Measurements from ENCODE around the gene WDR35.
A peak's percentile ranks its signal among the peaks of the same experiment; 100 is the strongest.

The WDR35 gene

DNA sequence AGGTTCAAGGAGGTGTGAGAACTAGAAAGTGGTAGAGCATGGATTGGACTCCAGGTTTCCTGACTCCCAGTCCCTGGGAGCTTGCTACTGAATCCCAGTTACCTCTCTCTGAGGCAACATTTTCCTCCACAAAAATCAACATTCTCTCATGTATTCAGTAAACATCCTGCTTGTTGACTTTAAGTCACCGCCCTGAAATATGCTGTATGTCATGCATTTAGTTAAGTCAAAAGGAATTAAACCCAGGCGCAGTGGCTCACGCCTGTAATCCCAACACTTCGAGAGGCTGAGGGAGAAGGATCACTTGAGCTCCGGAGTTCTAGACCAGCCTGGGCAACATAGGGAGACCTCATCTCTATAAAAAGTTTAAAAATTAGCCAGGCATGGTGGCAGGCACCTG, 18.8 kb upstream of the WDR35 start:
- no peak for DNase-seq

- no peak for DNase-seq
Observed at GRCh38 chr2:20005891-20006470, 16.1 kb upstream of the WDR35 start.

DNA sequence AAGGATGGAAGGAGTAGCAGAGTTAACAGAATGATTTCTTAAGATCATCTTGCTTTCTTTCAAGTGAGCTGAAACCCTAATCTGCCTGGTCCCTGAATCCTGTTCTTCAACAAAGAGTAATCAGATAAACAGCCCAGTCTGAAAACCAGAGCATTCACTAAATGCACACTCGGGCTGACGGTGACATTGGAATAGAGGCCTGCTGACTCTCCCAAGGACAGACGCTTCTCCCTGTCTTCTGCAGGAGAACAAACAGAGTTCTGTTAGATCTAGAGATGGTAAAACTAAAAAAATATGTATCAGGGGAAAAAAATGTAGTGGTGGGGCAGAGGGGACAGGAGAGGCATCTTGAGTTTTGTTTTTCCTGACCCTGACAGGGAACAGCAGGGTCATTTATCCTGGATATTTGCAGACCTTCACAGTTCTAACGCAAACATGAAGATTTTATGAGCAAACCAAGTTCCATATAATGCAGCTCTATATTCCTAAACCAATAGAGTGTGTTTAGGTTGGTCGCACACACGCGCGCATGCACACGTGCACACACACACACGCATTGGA, 15.2 kb upstream of the WDR35 start:
- DNase-seq: no peak

DNA sequence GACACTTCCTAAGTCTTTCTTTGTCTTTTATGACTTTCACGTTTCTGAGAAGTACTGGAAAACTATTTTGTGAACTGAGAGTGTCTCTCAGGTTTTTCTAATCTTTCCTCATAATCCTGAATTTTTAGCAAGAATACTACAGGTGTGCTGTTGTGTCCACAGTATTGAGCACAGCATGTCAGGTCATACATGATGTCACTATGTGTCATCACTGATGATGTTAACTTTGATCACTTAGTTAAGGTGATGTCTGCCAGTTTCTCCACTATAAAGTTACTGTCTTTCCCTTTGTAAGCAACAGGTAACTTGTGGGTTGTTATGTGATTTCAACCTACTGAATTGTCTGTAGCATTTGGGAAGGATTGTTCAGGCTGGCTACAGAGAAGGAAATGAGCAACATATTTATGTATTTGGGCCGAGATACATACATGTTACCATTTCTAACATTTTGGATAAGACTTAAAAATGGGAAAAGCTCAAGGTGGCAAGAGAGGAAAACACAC, 11.5 kb upstream of the WDR35 start:
- no peak for DNase-seq

GRCh38 chr2:19993731-19994130, 3.8 kb upstream of the WDR35 start:
- peak; percentile 38 to 83 for DNase-seq

DNA sequence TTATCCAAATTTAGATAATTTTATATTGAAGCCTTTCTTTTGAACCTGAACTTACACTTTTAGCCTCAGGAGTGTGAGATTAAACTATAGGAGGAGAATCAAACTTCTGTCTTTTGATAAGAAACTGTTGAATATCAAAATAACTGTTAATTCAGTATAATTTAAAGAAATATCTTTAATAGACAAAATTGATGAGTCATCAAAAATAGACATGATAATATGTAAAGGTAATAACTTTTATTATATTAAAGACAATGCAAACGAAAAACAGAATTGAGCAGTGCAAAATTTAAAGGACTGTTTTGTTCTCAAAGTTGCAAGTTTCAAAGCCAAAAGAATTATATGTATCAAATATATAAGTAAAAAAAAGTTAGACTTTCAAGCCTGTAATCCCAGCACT, 2.0 kb upstream of the WDR35 start:
- DNase-seq: no peak

DNA sequence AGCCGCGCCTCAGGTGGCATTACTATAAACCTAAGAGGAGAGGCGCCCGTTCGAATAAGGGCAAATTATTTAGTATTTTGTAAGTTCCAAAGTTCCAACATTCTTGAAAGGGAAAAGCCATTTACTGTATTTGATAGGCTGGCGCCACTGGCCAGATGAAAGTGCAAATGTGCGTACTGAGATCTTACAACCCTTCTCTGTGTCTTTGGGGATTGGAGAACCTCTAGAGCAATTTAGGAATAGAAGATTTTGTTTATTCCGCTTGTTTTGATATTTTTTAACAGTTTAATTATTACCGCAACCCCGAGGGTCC, 467 bp upstream of the WDR35 start:
- peak in 1 of 2 experiments; percentile 38 for DNase-seq

- no peak for DNase-seq
Observed at GRCh38 chr2:19989342-19989666, 601 bp downstream of the WDR35 start.

- no peak for DNase-seq
Observed at GRCh38 chr2:19988600-19988999, 1.3 kb downstream of the WDR35 start.

- no peak for DNase-seq
Observed at GRCh38 chr2:19987936-19988335, 2.0 kb downstream of the WDR35 start.

GRCh38 chr2:19982268-19982667, 7.6 kb downstream of the WDR35 start:
- DNase-seq: no peak

DNA sequence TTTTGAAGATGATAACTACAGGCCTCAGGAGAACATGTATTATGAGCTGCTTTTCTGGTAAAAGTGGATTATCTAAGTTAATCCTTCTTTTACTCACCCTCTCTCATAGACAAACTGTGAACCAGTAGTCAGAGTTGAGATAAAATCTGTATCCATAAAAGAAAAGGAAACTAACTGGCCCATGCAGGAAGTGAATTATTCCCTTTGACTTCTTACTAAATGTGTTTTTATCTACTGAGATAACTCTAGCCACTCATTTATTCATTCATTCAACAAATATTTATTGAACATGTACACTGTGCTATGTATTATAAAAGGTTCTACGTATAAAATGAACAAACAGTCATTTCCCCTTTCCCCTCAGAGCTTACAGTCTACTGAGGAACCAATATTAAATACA, 10.0 kb downstream of the WDR35 start:
- DNase-seq: no peak

- DNase-seq: no peak
Observed at GRCh38 chr2:19973466-19973865, 16.4 kb downstream of the WDR35 start.

- no peak for DNase-seq
Observed at GRCh38 chr2:19971691-19972090, 18.2 kb downstream of the WDR35 start.

- no peak for DNase-seq
Observed at GRCh38 chr2:19963386-19963785, 26.5 kb downstream of the WDR35 start.

DNA sequence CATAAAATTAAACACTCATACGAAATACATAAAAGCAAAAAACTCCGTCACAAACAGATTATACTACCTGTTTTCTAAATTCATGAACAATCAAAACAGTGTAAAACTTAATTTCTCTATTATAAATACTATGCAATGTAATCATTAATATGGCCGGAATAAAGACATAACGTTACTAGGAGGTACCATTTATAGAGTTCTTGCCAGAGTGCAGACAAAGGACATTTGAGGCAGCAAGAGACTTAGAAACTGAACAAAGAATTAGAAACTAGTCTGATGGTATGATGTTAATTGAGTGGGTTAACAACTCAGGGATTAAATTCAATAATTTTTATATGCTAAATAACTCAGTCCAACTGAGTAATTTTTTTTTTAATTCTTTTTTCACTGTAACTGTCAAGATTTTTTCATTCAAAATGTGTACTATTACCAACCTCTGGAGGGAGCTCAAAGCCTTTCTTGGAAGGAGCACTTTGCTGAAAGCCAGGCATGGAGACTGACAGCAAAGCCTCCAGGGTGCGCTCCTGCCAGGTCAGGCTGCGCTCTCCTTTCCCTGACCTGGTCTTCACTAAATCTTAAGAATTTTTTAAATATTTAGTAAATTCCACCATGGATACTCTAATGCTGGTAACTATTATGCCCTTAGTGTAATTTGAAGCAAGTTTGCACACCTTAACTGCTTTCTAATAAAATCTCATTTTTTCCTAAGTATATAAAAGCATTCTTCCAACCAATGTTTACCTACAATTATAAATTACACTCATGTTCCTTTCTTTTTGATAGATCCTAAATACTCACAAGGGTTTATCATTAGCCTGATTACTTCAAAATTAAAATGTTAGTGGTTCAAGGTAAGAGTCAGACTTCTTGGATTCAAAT, 34.1 kb downstream of the WDR35 start:
- DNase-seq: peak; percentile 27 to 74

DNA sequence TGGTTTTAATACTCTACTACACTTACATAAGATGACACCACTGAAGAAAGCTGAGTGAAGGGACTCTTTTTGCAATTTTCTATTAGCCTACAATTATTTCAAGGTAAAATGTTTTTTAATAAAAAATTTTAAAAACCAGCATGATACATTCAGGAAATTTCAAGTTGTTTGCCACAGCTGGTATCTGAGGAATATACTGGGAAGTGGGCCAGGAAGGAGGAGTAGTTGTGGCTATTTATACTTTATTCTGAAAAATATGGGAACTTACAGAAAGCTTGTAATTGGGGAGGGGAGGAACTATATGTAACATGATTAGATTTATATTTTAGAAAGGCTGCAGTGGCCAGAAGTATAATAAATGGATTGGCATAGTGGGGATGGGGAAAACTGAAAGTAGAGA, 40.8 kb downstream of the WDR35 start:
- DNase-seq: no peak

DNA sequence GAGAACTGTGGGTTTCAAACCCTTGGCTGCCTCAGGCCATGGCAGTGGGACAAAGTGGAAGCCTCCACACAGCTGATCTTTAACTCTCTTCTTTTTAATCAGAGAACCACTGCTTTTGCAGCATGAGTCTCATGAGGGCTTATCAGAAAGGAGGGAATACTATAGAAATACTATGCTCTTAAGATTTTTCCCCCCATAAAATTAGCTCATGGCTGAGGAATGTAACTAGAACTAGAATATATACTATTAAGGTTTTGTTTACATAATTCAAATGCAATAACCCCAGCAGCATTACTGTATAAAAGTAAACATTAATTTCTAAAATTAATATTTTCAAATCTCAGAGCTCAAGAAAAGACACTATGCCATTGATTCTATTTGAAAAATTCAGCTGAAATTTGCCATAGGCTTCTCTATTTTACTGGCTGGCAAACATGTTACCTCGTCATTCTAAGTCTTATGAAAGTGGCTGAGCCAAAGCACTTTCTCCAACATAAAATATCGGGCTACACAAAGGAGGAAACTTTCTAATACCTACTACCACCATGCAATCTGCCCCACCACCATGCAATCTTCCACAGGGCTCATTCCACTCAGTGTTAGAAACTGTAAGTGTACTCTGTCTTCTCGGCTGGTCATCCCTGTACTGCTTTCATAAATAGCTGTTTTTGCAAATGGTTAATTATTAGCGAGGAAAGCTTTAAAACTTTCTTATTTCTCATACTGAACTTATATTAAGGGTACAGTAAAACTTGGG, 42.5 kb downstream of the WDR35 start:
- no peak for DNase-seq

- no peak for DNase-seq
Observed at GRCh38 chr2:19944205-19944845, 45.6 kb downstream of the WDR35 start.

DNA sequence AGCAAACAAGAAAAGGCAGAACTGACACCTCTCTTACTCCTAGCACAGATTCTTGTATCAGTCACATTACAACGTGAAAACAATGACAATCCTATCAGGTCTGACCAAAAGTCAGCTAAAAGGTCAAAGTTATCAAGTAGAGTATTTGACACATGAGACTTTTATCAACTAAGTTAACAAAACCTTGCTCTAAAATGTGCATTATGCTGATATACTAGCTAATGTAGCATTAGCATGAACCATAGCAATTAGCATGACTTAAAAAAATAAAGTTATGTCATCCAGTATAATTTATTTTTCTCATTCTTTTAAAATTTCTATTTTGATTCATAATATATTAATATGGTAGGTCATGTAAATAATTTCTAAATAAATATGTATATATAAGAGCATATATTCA, 46.7 kb downstream of the WDR35 start:
- no peak for DNase-seq

DNA sequence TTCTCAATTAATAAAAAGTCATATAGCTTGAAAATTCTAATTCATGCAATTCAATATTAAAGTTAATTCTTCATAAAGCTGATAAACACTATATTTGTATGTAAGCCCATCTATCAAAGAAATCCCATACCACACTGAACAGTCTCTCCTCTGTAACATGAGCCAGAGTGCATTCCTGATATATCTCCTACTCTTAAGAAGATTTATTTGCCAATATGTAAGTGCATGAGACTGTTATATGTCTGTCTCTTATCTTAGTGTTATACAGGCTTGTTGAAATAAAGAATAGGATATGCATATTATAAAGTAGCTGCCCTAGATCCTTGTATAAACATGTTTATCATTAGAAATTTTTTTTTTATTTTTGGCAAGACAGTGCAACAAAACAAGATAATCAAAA, 47.7 kb downstream of the WDR35 start:
- no peak for DNase-seq

- DNase-seq: no peak
Observed at GRCh38 chr2:19937004-19937403, 52.9 kb downstream of the WDR35 start.

DNA sequence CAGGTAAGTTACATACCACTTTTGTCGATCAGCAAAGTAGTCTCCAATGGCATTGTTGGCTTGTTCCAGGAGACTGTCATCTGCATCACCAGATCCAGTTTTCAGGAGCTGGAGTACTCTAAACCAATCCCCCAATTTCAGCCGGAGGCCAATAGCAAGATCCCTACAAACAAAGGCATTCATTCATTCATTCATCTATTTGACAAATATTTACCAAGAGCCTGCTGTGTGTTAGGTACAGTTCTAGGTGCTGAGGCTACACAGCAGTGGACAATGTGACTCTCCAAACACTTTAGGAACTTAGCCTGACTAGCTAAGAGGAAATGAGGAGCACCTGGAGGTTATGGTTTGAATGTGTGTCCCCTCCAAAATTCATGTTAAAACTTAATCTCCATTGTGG, 53.7 kb downstream of the WDR35 start:
- no peak for DNase-seq
